Activated B cell treated with CpG ODN at 0.5 μM for 24 hours (primary cell): ENCODE data around the gene CD8B. TPM values are rescaled to one million over a fixed set of nuclear protein-coding genes. Genes with fewer than 3 reads are reported as not detected.

Experiments used
- ATAC-seq: fragments of 200-7000 bp; cut with Tn5 transposase; one replicate; pipeline ENCODE4 v1.10.0; 2021; ENCODE audit warnings: low read depth, mild to moderate bottlenecking, moderate library complexity
- CTCF ChIA-PET: fragments of 350-600 bp; sonication (Branson Sonifier 250); formaldehyde crosslinking; loops from one replicate; lab custom pipeline; 2021; ENCODE audit warnings: antibody characterized with exemption; lab: Charles Lee
- POLR2A ChIA-PET: fragments of 350-600 bp; sonication (Branson Sonifier 250); formaldehyde crosslinking; loops from one replicate; lab custom pipeline; 2021; ENCODE audit warnings: antibody characterized with exemption; lab: Charles Lee
- DNase-seq: peaks from one replicate; pipeline ENCODE4 v3.0.0; 2022
- H3K27ac Mint-ChIP-seq: one replicate; pipeline ENCODE4 v1.8.0; 2020; ENCODE audit warnings: mixed read lengths
- H3K27me3 Mint-ChIP-seq: one replicate; pipeline ENCODE4 v1.8.0; 2021; ENCODE audit warnings: mixed read lengths
- H3K36me3 Mint-ChIP-seq: one replicate; pipeline ENCODE4 v1.8.0; 2021; ENCODE audit warnings: low read depth, mixed read lengths
- H3K4me1 Mint-ChIP-seq: one replicate; pipeline ENCODE4 v1.8.0; 2021; ENCODE audit warnings: mixed read lengths
- H3K4me3 Mint-ChIP-seq: one replicate; pipeline ENCODE4 v1.8.0; 2020; ENCODE audit warnings: mild to moderate bottlenecking, mixed read lengths
- H3K9me3 Mint-ChIP-seq: one replicate; pipeline ENCODE4 v1.8.0; 2020; ENCODE audit warnings: mixed read lengths
- intact Hi-C: fragments of 100-400 bp; cut with micrococcal nuclease; formaldehyde crosslinking; loops from one replicate; pipeline ENCODE4 v1.15.1; 2024
- total RNA-seq: library from RNA; stranded (reverse); gene quantifications from 2 replicates; pipeline ENCODE4 v1.2.3, GENCODE V29; 2022
- TF ChIP-seq, protein P1 (sequence below): fragments of 200-600 bp; IDR thresholded peaks from one replicate; pipeline ENCODE4 v1.8.0; 2022; ENCODE audit warnings: antibody characterized with exemption, mild to moderate bottlenecking

CD8B gene
- total RNA-seq, 1 donor from 2014 or later, result not detected

DNA sequence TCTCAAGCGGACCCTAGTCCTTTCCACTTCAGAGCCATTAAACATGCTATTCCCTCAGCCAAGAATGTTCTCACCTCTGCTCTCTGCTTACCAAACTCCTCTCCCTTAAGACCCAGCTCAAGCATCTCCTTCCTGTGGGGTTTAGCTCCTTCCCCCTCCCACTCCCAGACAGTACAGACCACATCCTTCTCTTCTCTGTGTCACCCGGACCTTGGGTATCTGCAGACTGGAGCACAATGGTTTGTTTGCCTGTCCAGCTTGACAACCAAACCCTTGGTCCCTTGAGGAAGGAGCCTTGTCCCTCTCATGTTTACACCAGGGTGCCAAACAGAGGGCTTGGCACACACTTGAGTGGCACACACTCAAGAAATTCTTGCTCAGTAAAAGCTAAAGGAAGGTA is 66.8 kb downstream of the CD8B start:
- peaks cover 61% of the 10 kb centered on the region for H3K27me3 Mint-ChIP-seq
- ATAC-seq (no peak), DNase-seq (no peak)
- CTCF ChIA-PET, result no interaction called here
- H3K4me3 Mint-ChIP-seq, result no peak overlapping the region
- intact Hi-C loops, result no loop called here
- TF ChIP-seq, protein P1, sequence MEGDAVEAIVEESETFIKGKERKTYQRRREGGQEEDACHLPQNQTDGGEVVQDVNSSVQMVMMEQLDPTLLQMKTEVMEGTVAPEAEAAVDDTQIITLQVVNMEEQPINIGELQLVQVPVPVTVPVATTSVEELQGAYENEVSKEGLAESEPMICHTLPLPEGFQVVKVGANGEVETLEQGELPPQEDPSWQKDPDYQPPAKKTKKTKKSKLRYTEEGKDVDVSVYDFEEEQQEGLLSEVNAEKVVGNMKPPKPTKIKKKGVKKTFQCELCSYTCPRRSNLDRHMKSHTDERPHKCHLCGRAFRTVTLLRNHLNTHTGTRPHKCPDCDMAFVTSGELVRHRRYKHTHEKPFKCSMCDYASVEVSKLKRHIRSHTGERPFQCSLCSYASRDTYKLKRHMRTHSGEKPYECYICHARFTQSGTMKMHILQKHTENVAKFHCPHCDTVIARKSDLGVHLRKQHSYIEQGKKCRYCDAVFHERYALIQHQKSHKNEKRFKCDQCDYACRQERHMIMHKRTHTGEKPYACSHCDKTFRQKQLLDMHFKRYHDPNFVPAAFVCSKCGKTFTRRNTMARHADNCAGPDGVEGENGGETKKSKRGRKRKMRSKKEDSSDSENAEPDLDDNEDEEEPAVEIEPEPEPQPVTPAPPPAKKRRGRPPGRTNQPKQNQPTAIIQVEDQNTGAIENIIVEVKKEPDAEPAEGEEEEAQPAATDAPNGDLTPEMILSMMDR, result no peak
- H3K9me3 Mint-ChIP-seq, result peaks cover 28% of the 10 kb centered on the region
- H3K4me1 Mint-ChIP-seq, result peaks cover 20% of the 10 kb centered on the region
- H3K27ac Mint-ChIP-seq, result no peak overlapping the region
- H3K36me3 Mint-ChIP-seq, result peaks cover 10% of the 10 kb centered on the region
- POLR2A ChIA-PET, result no interaction called here

DNA sequence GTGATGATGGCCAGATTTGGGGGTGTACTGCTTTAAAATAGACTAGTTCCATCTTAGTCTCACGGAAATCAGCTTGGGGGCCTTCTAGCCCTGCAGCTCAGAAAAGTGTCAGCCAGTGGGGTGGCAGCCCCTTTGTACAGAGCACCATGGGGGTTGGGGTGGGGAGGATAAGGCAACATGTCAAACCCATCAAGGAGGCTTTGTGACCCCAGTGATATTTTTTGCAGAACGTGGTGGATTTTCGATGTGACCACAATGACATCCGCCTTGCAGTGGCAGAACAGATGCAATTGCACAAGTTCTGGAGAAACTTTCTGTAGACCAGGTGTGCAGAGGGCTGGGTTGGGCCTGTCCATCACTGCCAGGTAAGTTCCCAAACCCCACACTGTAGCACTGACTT is 67.9 kb downstream of the CD8B start:
- Mint-ChIP-seq H3K27me3 (peaks cover 62% of the 10 kb centered on the region), H3K4me1 (peaks cover 23% of the 10 kb centered on the region), H3K4me3 (no peak overlapping the region), H3K9me3 (peaks cover 28% of the 10 kb centered on the region), H3K27ac (no peak overlapping the region), H3K36me3 (peaks cover 10% of the 10 kb centered on the region)
- TF ChIP-seq, protein P1, result no peak
- ATAC-seq, result no peak
- ChIA-PET POLR2A (no interaction called here), CTCF (no interaction called here)
- intact Hi-C loops, result no loop called here
- no peak for DNase-seq

DNA sequence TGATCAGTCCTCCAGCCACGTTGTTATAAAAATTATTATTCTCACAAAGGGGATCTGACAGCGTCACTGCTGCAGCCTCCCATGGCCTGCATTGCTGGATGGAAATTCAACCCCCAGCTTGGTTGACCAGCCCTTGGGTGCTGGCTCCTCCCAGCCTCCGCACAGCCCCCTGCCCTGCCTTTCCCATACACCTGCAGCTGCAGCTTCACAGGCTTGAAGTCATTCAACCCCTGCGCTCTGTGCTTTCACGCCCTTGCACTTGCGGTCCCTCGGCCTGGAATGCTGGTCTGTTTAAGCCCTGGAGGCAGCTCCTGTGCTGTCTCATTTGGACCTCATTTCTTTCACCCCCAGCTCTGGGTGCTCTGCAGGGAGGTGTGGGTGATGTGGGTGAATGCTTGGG is 70.1 kb downstream of the CD8B start:
- Mint-ChIP-seq H3K9me3 (peaks cover 19% of the 10 kb centered on the region), H3K27ac (no peak overlapping the region), H3K4me1 (peaks cover 23% of the 10 kb centered on the region), H3K36me3 (peaks cover 8% of the 10 kb centered on the region), H3K27me3 (peaks cover 59% of the 10 kb centered on the region), H3K4me3 (peak overlapping the region; percentile 86)
- CTCF ChIA-PET, result no interaction called here
- TF ChIP-seq, protein P1, result no peak
- DNase-seq, result no peak
- ATAC-seq, result no peak
- POLR2A ChIA-PET, result no interaction called here
- intact Hi-C loops, result no loop called here

DNA sequence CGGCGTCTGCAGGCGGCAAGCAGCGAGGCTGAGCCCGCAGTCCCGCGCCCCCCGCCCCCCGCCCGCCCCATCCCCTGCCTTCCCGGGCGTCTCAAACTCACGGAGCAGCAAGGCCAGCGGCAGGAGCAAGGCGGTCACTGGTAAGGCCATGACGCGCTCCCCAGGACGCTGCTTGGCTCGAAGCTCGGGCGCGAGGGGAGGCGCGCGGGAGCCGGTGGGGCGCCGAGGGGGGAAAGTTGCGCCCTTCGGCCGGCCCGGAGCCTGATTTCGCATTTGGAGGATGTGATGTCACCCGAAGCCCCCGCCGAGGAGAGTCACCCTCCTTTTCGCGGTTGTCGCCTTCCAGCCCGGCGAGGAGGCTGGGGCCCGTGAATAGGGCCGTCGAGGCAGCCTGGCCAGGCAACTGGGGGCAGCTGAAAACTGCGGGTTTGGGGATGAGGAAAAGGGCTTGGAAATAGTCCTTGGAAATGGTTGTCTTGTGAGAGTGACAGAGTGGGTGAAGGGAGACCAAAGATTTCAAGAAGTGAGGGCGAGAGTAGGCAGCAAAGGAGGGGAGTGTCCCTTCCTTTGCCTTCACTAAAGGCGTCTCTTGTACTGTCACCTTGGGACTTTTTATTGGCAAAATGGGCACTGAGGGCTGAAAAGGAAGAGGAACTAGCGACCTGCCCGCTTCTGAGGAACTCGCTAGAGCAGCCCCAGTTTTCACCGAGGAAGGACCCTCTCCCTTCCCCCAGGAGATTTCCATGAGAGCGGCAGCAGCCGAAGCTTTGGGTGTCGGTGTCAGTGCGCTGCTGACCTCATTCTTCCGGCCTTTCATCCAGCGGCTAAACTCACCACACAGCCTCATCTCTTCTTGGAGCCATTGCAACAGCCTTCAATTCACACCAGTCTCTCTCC is 70.8 kb downstream of the CD8B start, which contains the start of gene CD8A:
TSS of gene CD8A (minus strand) at position 238 of the 897 bp plus-strand sequence. CDS start at position 150, 88 bp downstream.
- H3K27me3 Mint-ChIP-seq, result peaks cover 57% of the 10 kb centered on the region
- peaks cover 6% of the 10 kb centered on the region for H3K36me3 Mint-ChIP-seq
- peaks cover 13% of the 10 kb centered on the region for H3K9me3 Mint-ChIP-seq
- ATAC-seq (peak; percentile 37), DNase-seq (peak; percentile 19)
- POLR2A ChIA-PET, result no interaction called here
- TF ChIP-seq, protein P1, result no peak
- peak within 1 kb of the TSS; percentile 86 for H3K4me3 Mint-ChIP-seq
- intact Hi-C loops, result no loop called here
- CTCF ChIA-PET, result no interaction called here
- H3K27ac Mint-ChIP-seq, result peak within 1 kb of the TSS; percentile 25
- peaks cover 23% of the 10 kb centered on the region for H3K4me1 Mint-ChIP-seq

DNA sequence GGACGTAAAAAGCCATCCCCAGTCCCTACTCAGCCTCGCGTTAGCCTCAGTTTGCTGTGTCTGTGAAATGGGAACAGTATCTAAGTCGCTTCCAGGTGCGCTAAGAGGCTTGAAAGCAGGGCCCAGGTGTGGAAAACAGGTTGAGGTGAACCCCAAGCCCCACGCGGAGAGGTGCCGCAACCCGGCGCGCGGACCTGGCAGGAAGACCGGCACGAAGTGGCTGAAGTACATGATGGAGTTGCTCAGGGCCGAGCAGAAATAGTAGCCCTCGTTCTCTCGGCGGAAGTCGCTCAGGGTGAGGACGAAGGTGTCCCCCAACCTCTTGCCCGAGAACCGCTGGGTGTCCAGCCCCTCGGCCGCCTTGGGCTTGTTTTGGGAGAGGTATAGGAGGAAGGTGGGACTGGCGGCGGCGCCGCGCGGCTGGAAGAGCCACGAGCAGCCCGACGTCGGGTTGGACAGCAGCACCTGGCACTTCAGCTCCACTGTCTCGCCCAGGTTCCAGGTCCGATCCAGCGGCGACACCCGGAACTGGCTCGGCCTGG is 71.5 kb downstream of the CD8B start:
- POLR2A ChIA-PET, result no interaction called here
- H3K4me1 Mint-ChIP-seq, result peaks cover 23% of the 10 kb centered on the region
- peak; percentile 18 for ATAC-seq

More for the DNA sequence above, 71.5 kb downstream of the CD8B start:
- Mint-ChIP-seq H3K9me3 (peaks cover 6% of the 10 kb centered on the region), H3K36me3 (peaks cover 3% of the 10 kb centered on the region), H3K27ac (no peak overlapping the region), H3K4me3 (peak overlapping the region; percentile 64), H3K27me3 (peaks cover 50% of the 10 kb centered on the region)
- DNase-seq, result peak; percentile 21
- intact Hi-C loops, result no loop called here
- CTCF ChIA-PET, result no interaction called here
- TF ChIP-seq, protein P1, result no peak
